H1 (cell line): Measurements from ENCODE around the gene PDS5A. TPM values are rescaled to one million over a fixed set of nuclear protein-coding genes. Genes with fewer than 3 reads are reported as not detected.

Experiments
- BCL11A ChIP-seq, 2 experiments: IDR thresholded peaks; one replicate each; pipeline ENCODE4 v1.6.1; 2011; ENCODE audit warnings: low read depth in 2 of 2, low read length in 2 of 2, mild to moderate bottlenecking in 2 of 2
- CBX5 ChIP-seq: fragments of 300-800, 300-1000 bp; sonication (generic); IDR thresholded peaks from 2 replicates; pipeline ENCODE4 v1.7.1; 2016; ENCODE audit warnings: antibody characterized with exemption, low read length, low read depth
- EP300 ChIP-seq, 2 experiments: IDR thresholded peaks; 1 replicate in 1 of 2; 2 replicates in 1 of 2; pipeline ENCODE4 v1.6.1; 2011 to 2012; ENCODE audit warnings: low read depth in 2 of 2, low read length in 2 of 2, mild to moderate bottlenecking in 2 of 2, borderline replicate concordance in 1 of 2, inconsistent platforms in 1 of 2, moderate library complexity in 1 of 2
- KDM1A ChIP-seq: fragments of 200-600, 300-600 bp; sonication (generic); IDR thresholded peaks from 2 replicates; pipeline ENCODE4 v1.7.1; 2016; ENCODE audit warnings: mild to moderate bottlenecking, low read length, borderline replicate concordance
- NRF1 ChIP-seq: IDR thresholded peaks from 2 replicates; pipeline ENCODE4 v1.6.1; 2011; ENCODE audit warnings: mild to moderate bottlenecking, low read depth, low read length, improper control_type of control experiment
- SIN3A ChIP-seq, 2 experiments: IDR thresholded peaks in 1 of 2; conservative IDR thresholded peaks in 1 of 2; 2 replicates each; pipeline ENCODE4 v1.6.1; 2011 to 2012; ENCODE audit warnings: low read length in 2 of 2, improper control_type of control experiment in 1 of 2, low read depth in 1 of 2, mild to moderate bottlenecking in 1 of 2
- TBP ChIP-seq: IDR thresholded peaks from 2 replicates; pipeline ENCODE4 v1.6.1; 2011; ENCODE audit warnings: low read depth, low read length, improper control_type of control experiment
- TEAD4 ChIP-seq: IDR thresholded peaks from 2 replicates; pipeline ENCODE4 v1.6.1; 2012; ENCODE audit warnings: low read depth, low read length, inconsistent platforms, mixed read lengths
- polyA plus RNA-seq, 7 experiments: library from polyadenylated mRNA; depleted of rRNA in 3 of 7; stranded (reverse) in 5 of 7; unstranded in 2 of 7; fragments of >200 nt in 5 of 7; fragments of 200-250 nt in 2 of 7; gene quantifications; 1 replicate in 5 of 7; 2 replicates in 1 of 7; 4 replicates in 1 of 7; pipeline versions ENCODE4 v1.2.1 to v1.2.3, GENCODE V29; 2011 to 2013; ENCODE audit warnings: missing spikeins in 2 of 7, mixed read lengths in 2 of 7
- total RNA-seq: library from RNA; stranded (reverse); fragmentation: NEBNext Ultra II Directional; extraction: Animal tissue kit (Norgen Biotek cat#: 25700); gene quantifications from 2 replicates; pipeline ENCODE4 v1.2.1, GENCODE V29; 2021
- TF ChIP-seq, protein P1 (sequence below): fragments of 300-600 bp; sonication (generic); IDR thresholded peaks from 2 replicates; pipeline ENCODE4 v1.7.1; 2012; ENCODE audit warnings: low read length, moderate library complexity, mild to moderate bottlenecking, inconsistent platforms; ENCODE audit not compliant: insufficient replicate concordance
- TF ChIP-seq, protein P2 (sequence below): IDR thresholded peaks from 2 replicates; pipeline ENCODE4 v1.6.1; 2011; ENCODE audit warnings: low read depth, mild to moderate bottlenecking, low read length; ENCODE audit not compliant: insufficient read depth

Gene PDS5A
- total and polyA plus RNA-seq, 2 of the 8 experiments (the other 6 are each of a cell fraction or from before 2014, with no cell fraction given), result 15.5 to 76.6 TPM

DNA sequence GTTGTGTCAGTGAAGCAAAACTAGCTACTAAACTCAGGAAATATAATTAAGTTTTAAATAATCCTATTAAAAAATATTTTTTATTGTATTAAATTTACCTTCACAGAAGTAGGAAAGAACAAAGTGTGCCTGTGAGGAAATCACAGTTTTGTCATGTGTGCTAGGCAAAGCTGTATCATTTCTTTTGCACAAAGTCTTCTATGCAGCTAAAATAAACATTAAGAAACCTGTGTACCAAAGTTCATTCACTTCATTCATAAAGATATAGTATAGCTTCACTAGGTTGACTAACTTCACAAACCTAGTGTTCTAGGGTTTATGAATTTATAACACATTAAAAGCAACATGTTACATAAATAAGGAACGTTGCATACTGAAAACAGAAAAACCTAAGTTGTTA lies 131.0 kb downstream of the PDS5A start (continued):
- TF ChIP-seq, protein P1, sequence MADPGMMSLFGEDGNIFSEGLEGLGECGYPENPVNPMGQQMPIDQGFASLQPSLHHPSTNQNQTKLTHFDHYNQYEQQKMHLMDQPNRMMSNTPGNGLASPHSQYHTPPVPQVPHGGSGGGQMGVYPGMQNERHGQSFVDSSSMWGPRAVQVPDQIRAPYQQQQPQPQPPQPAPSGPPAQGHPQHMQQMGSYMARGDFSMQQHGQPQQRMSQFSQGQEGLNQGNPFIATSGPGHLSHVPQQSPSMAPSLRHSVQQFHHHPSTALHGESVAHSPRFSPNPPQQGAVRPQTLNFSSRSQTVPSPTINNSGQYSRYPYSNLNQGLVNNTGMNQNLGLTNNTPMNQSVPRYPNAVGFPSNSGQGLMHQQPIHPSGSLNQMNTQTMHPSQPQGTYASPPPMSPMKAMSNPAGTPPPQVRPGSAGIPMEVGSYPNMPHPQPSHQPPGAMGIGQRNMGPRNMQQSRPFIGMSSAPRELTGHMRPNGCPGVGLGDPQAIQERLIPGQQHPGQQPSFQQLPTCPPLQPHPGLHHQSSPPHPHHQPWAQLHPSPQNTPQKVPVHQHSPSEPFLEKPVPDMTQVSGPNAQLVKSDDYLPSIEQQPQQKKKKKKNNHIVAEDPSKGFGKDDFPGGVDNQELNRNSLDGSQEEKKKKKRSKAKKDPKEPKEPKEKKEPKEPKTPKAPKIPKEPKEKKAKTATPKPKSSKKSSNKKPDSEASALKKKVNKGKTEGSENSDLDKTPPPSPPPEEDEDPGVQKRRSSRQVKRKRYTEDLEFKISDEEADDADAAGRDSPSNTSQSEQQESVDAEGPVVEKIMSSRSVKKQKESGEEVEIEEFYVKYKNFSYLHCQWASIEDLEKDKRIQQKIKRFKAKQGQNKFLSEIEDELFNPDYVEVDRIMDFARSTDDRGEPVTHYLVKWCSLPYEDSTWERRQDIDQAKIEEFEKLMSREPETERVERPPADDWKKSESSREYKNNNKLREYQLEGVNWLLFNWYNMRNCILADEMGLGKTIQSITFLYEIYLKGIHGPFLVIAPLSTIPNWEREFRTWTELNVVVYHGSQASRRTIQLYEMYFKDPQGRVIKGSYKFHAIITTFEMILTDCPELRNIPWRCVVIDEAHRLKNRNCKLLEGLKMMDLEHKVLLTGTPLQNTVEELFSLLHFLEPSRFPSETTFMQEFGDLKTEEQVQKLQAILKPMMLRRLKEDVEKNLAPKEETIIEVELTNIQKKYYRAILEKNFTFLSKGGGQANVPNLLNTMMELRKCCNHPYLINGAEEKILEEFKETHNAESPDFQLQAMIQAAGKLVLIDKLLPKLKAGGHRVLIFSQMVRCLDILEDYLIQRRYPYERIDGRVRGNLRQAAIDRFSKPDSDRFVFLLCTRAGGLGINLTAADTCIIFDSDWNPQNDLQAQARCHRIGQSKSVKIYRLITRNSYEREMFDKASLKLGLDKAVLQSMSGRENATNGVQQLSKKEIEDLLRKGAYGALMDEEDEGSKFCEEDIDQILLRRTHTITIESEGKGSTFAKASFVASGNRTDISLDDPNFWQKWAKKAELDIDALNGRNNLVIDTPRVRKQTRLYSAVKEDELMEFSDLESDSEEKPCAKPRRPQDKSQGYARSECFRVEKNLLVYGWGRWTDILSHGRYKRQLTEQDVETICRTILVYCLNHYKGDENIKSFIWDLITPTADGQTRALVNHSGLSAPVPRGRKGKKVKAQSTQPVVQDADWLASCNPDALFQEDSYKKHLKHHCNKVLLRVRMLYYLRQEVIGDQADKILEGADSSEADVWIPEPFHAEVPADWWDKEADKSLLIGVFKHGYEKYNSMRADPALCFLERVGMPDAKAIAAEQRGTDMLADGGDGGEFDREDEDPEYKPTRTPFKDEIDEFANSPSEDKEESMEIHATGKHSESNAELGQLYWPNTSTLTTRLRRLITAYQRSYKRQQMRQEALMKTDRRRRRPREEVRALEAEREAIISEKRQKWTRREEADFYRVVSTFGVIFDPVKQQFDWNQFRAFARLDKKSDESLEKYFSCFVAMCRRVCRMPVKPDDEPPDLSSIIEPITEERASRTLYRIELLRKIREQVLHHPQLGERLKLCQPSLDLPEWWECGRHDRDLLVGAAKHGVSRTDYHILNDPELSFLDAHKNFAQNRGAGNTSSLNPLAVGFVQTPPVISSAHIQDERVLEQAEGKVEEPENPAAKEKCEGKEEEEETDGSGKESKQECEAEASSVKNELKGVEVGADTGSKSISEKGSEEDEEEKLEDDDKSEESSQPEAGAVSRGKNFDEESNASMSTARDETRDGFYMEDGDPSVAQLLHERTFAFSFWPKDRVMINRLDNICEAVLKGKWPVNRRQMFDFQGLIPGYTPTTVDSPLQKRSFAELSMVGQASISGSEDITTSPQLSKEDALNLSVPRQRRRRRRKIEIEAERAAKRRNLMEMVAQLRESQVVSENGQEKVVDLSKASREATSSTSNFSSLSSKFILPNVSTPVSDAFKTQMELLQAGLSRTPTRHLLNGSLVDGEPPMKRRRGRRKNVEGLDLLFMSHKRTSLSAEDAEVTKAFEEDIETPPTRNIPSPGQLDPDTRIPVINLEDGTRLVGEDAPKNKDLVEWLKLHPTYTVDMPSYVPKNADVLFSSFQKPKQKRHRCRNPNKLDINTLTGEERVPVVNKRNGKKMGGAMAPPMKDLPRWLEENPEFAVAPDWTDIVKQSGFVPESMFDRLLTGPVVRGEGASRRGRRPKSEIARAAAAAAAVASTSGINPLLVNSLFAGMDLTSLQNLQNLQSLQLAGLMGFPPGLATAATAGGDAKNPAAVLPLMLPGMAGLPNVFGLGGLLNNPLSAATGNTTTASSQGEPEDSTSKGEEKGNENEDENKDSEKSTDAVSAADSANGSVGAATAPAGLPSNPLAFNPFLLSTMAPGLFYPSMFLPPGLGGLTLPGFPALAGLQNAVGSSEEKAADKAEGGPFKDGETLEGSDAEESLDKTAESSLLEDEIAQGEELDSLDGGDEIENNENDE, result no peak
- no peak for TF ChIP-seq SIN3A (conservative IDR thresholded peaks at IDR 0.05 in 1 of 2, IDR thresholded peaks at IDR 0.05 in 1 of 2; ENCODE audit: low read depth in 1 of 2, low read length in 2 of 2)
- no peak for TF ChIP-seq KDM1A
- TF ChIP-seq NRF1, result no peak
- no peak for TF ChIP-seq BCL11A (IDR thresholded peaks at IDR 0.05; ENCODE audit: low read depth in 2 of 2, low read length in 2 of 2)
- TF ChIP-seq TBP, result no peak
- TF ChIP-seq, protein P2, sequence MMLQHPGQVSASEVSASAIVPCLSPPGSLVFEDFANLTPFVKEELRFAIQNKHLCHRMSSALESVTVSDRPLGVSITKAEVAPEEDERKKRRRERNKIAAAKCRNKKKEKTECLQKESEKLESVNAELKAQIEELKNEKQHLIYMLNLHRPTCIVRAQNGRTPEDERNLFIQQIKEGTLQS, result no peak
- no peak for TF ChIP-seq EP300 (IDR thresholded peaks at IDR 0.05; ENCODE audit: borderline replicate concordance in 1 of 2, low read depth in 2 of 2, low read length in 2 of 2)
- TF ChIP-seq TEAD4, result no peak
- no peak for TF ChIP-seq CBX5
